Testis (tissue), 2 donors: ENCODE data around the gene ASXL1.

Experiments used
- POLR2A ChIP-seq: fragments of 450-650 bp; IDR thresholded peaks from one replicate; pipeline ENCODE4 v1.6.1; 2017; ENCODE audit warnings: antibody characterized with exemption, mild to moderate bottlenecking, moderate library complexity
- TF ChIP-seq, protein P1 (sequence below), 3 experiments: fragments of 450-650 bp in 2 of 3; fragments of 200-600 bp in 1 of 3; sonication (generic) in 1 of 3; IDR thresholded peaks; one replicate each; pipeline ENCODE4 v1.5.1; 2016 to 2019; ENCODE audit warnings: antibody characterized with exemption in 3 of 3, mild to moderate bottlenecking in 2 of 3, moderate library complexity in 1 of 3

DNA sequence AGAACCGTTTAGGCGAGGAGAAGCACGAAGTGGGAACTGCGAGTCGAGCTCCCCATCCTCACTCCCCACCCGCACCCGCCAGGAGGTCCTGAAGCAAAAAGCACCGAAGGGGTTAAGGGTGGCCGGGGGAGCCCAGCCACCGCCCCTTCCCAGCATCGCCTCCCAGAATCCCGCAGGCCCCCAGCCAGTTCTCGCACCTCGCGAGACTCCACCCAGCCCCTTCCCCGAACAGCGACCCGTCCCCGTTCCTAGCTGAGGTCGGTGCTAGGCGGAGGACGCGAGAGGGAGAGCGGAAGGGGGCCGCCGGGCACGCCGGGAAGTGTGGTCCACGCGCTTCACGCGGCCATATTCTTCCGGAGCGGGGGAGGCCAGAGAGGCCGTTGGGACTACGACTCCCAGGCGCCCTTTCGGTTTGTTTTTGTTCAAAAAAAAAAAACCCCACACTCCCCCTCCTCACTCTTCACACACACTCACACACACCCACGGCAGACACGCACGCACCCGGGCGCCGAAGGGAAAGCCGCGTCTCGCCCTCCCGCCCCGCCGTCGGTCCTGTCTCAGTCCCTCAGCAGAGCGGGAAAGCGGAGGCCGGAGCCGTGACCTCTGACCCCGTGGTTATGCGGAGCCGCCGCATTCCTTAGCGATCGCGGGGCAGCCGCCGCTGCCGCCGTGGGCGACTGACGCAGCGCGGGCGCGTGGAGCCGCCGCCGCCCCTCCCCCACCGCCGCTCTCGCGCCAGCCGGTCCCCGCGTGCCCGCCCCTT is at the start of gene ASXL1:
- TF ChIP-seq, protein P1, sequence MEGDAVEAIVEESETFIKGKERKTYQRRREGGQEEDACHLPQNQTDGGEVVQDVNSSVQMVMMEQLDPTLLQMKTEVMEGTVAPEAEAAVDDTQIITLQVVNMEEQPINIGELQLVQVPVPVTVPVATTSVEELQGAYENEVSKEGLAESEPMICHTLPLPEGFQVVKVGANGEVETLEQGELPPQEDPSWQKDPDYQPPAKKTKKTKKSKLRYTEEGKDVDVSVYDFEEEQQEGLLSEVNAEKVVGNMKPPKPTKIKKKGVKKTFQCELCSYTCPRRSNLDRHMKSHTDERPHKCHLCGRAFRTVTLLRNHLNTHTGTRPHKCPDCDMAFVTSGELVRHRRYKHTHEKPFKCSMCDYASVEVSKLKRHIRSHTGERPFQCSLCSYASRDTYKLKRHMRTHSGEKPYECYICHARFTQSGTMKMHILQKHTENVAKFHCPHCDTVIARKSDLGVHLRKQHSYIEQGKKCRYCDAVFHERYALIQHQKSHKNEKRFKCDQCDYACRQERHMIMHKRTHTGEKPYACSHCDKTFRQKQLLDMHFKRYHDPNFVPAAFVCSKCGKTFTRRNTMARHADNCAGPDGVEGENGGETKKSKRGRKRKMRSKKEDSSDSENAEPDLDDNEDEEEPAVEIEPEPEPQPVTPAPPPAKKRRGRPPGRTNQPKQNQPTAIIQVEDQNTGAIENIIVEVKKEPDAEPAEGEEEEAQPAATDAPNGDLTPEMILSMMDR (IDR thresholded peaks at IDR 0.05): no peak
- peak; percentile 9 for TF ChIP-seq POLR2A
